Stimulated activated CD4-positive, alpha-beta T cell treated with anti-CD3 and anti-CD28 coated beads, Interleukin-12 subunit alpha, Interleukin-12 subunit beta, amount 100 ng/mL, for 48 hours (primary cell): ENCODE data around the gene DCTN2.
A peak's percentile ranks its signal among the peaks of the same experiment; 100 is the strongest.

ENCODE experiments used
- DNase-seq, 3 donors: peaks; one replicate each; pipeline ENCODE4 v3.0.0-alpha.2; 2020; ENCODE audit warnings: low read depth in 2 of 3, low spot score in 1 of 3

The DCTN2 gene

GRCh38 chr12:57550641-57551549 is 3.9 kb upstream of the DCTN2 start:
- DNase-seq = no peak

- DNase-seq = peak; percentile 28 to 44 (median 40)
Observed at GRCh38 chr12:57549909-57550640, 3.1 kb upstream of the DCTN2 start, which contains the start of gene KIF5A. Gene KIF5A (plus strand): TSS chr12:57550044. CDS start chr12:57550272, 228 bp downstream.

GRCh38 chr12:57549203-57549908 is 2.4 kb upstream of the DCTN2 start:
- DNase-seq = no peak

GRCh38 chr12:57548488-57548887 is 1.5 kb upstream of the DCTN2 start:
- no peak for DNase-seq

GRCh38 chr12:57548013-57548315 is 972 bp upstream of the DCTN2 start:
- no peak for DNase-seq

GRCh38 chr12:57547288-57548012 is 458 bp upstream of the DCTN2 start:
- no peak for DNase-seq

GRCh38 chr12:57545809-57546437 is 1.1 kb downstream of the DCTN2 start:
- no peak for DNase-seq

- no peak for DNase-seq
Observed at GRCh38 chr12:57543581-57543980, 3.4 kb downstream of the DCTN2 start.

- no peak for DNase-seq
Observed at GRCh38 chr12:57541717-57542116, 5.3 kb downstream of the DCTN2 start.

- no peak for DNase-seq
Observed at GRCh38 chr12:57541001-57541400, 6.0 kb downstream of the DCTN2 start.

GRCh38 chr12:57539134-57539768 is 7.7 kb downstream of the DCTN2 start:
- DNase-seq = no peak

GRCh38 chr12:57536597-57536942 is 10.4 kb downstream of the DCTN2 start:
- no peak for DNase-seq

- no peak for DNase-seq
Observed at GRCh38 chr12:57535764-57536596, 11.0 kb downstream of the DCTN2 start.

- DNase-seq = no peak
Observed at GRCh38 chr12:57534991-57535543, 11.9 kb downstream of the DCTN2 start.

GRCh38 chr12:57534250-57534649 is 12.7 kb downstream of the DCTN2 start:
- no peak for DNase-seq

- no peak for DNase-seq
Observed at GRCh38 chr12:57533108-57533507, 13.9 kb downstream of the DCTN2 start.

GRCh38 chr12:57531836-57532235 is 15.2 kb downstream of the DCTN2 start:
- DNase-seq = no peak

- no peak for DNase-seq
Observed at GRCh38 chr12:57530396-57531142, 16.4 kb downstream of the DCTN2 start.
